HCT116 (cell line): ENCODE results near the gene SOCS1. TPM values are rescaled to one million over a fixed set of nuclear protein-coding genes. Genes with fewer than 3 reads are reported as not detected.

Experiments
- ATAC-seq: fragments of 200-7000 bp; cut with Tn5 transposase; 2 replicates; pipeline ENCODE4 v1.9.1; 2020; ENCODE audit warnings: mild to moderate bottlenecking, moderate library complexity
- BruUV-seq: library from RNA; stranded (reverse); fragments of 400-500 nt; replicated peaks from 2 replicates; lab custom pipeline; 2021; lab: Mats Ljungman, UMichigan
- CTCF ChIA-PET: fragments of 300-600 bp; sonication (Branson Sonifier 250); formaldehyde crosslinking; loops from one replicate; lab custom pipeline; 2021; ENCODE audit warnings: antibody characterized with exemption; lab: Charles Lee
- POLR2A ChIA-PET: fragments of 300-600, 350-600 bp; sonication (Branson Sonifier 250); formaldehyde crosslinking; loops from one replicate; lab custom pipeline; 2021; ENCODE audit warnings: antibody characterized with exemption; lab: Charles Lee
- RAD21 ChIA-PET, 2 experiments: fragments of 300-600 bp; sonication (Branson Sonifier 250); formaldehyde crosslinking; loops; one replicate each; lab custom pipeline; 2023; ENCODE audit warnings: low total read pairs in 2 of 2; ENCODE audit not compliant: uncharacterized antibody in 2 of 2, unreplicated experiment in 2 of 2, low non-redundant PET in 1 of 2; lab: Charles Lee
- DNase-seq: peaks from one replicate; pipeline ENCODE4 v3.0.0-alpha.2; 2010; ENCODE audit warnings: low read depth, low spot score
- H2AFZ ChIP-seq: fragments of 200-600 bp; shearing (Covaris generic), sonication (generic); 2 replicates; pipeline ENCODE4 v1.6.1; 2017; ENCODE audit warnings: low read depth, mixed run types, mixed read lengths, antibody characterized with exemption, low read length; ENCODE audit not compliant: poor library complexity, severe bottlenecking
- H3K27ac ChIP-seq: 2 replicates; pipeline ENCODE4 v1.5.1; 2012; ENCODE audit warnings: low read depth, low read length
- H3K27me3 ChIP-seq: fragments of 200-600 bp; sonication (generic); 2 replicates; pipeline ENCODE4 v1.6.1; 2016; ENCODE audit warnings: mixed run types, low read length, mixed read lengths; ENCODE audit not compliant: insufficient read depth
- H3K36me3 ChIP-seq, 2 experiments: fragments of 200-500 bp in 1 of 2; fragments of 200-600 bp in 1 of 2; sonication (Bioruptor generic) in 1 of 2; sonication (generic) in 1 of 2; 2 replicates each; pipeline versions ENCODE4 v1.5.1 to v1.6.1; 2014 to 2016; ENCODE audit warnings: low read length in 2 of 2, inconsistent platforms in 1 of 2, mixed read lengths in 1 of 2, mixed run types in 1 of 2; ENCODE audit not compliant: insufficient read depth in 2 of 2, control insufficient read depth in 1 of 2
- H3K4me1 ChIP-seq, 2 experiments: fragments of 200-600 bp in 1 of 2; sonication (generic) in 1 of 2; 2 replicates each; pipeline versions ENCODE4 v1.5.1 to v1.6.1; 2012 to 2017; ENCODE audit warnings: low read length in 2 of 2, inconsistent platforms in 1 of 2, mild to moderate bottlenecking in 1 of 2, mixed read lengths in 1 of 2, mixed run types in 1 of 2, moderate library complexity in 1 of 2; ENCODE audit not compliant: insufficient read depth in 2 of 2, control insufficient read depth in 1 of 2
- H3K4me2 ChIP-seq: fragments of 200-600 bp; sonication (generic); 2 replicates; pipeline ENCODE4 v1.6.1; 2017; ENCODE audit warnings: mixed run types, low read length, mixed read lengths
- H3K4me3 ChIP-seq, 2 experiments: fragments of 200-600 bp in 1 of 2; sonication (generic) in 1 of 2; replicated peaks in 1 of 2; 2 replicates each; pipeline ENCODE4 v1.5.1; 2011 to 2016; ENCODE audit warnings: low read length in 2 of 2, control low read depth in 1 of 2, low read depth in 1 of 2, mild to moderate bottlenecking in 1 of 2, mixed read lengths in 1 of 2, mixed run types in 1 of 2
- H3K79me2 ChIP-seq: fragments of 200-600 bp; sonication (generic); 2 replicates; pipeline ENCODE4 v1.6.1; 2017; ENCODE audit warnings: mild to moderate bottlenecking, mixed run types, low read length, moderate library complexity, mixed read lengths; ENCODE audit not compliant: insufficient read depth
- H3K9ac ChIP-seq: fragments of 200-600 bp; sonication (generic); 2 replicates; pipeline ENCODE4 v1.6.1; 2016; ENCODE audit warnings: low read length, mixed read lengths
- H3K9me2 ChIP-seq: fragments of 200-600 bp; sonication (generic), shearing (Covaris generic); 2 replicates; pipeline ENCODE4 v1.6.1; 2017; ENCODE audit warnings: mixed run types, mild to moderate bottlenecking, moderate library complexity; ENCODE audit not compliant: insufficient read depth
- H3K9me3 ChIP-seq, 2 experiments: fragments of 200-500 bp in 1 of 2; fragments of 200-600 bp in 1 of 2; sonication (Bioruptor generic) in 1 of 2; sonication (generic) in 1 of 2; 2 replicates each; pipeline ENCODE4 v1.6.1; 2014 to 2017; ENCODE audit warnings: low read length in 2 of 2, mixed read lengths in 2 of 2, inconsistent platforms in 1 of 2, low read depth in 1 of 2, mild to moderate bottlenecking in 1 of 2, mixed run types in 1 of 2, moderate library complexity in 1 of 2; ENCODE audit not compliant: control insufficient read depth in 1 of 2, insufficient read depth in 1 of 2
- H4K20me1 ChIP-seq: fragments of 200-600 bp; sonication (generic), shearing (Covaris generic); 2 replicates; pipeline ENCODE4 v1.6.1; 2017; ENCODE audit warnings: mixed run types, mild to moderate bottlenecking, moderate library complexity; ENCODE audit not compliant: insufficient read depth
- CTCF ChIP-seq, 3 experiments: fragments of 200-600 bp in 1 of 3; sonication (generic) in 1 of 3; IDR thresholded peaks in 2 of 3; conservative IDR thresholded peaks in 1 of 3; 2 replicates each; pipeline ENCODE4 v1.5.1; 2012 to 2017; ENCODE audit warnings: low read depth in 2 of 3, low read length in 2 of 3, antibody characterized with exemption in 1 of 3, borderline replicate concordance in 1 of 3, control low read depth in 1 of 3, mild to moderate bottlenecking in 1 of 3, mixed read lengths in 1 of 3, mixed run types in 1 of 3, moderate library complexity in 1 of 3; ENCODE audit not compliant: insufficient read depth in 1 of 3
- EGR1 ChIP-seq: IDR thresholded peaks from 2 replicates; pipeline ENCODE4 v1.6.1; 2012; ENCODE audit warnings: low read depth
- EZH2 ChIP-seq: fragments of 200-600 bp; sonication (generic); IDR thresholded peaks from 2 replicates; pipeline ENCODE4 v1.6.1; 2017; ENCODE audit warnings: antibody characterized with exemption, mixed run types
- EZH2phosphoT487 ChIP-seq: fragments of 200-600 bp; IDR thresholded peaks from 2 replicates; pipeline ENCODE4 v1.6.1; 2018; ENCODE audit warnings: antibody characterized with exemption, borderline replicate concordance
- FOSL1 ChIP-seq: IDR thresholded peaks from 2 replicates; pipeline ENCODE4 v1.6.1; 2012; ENCODE audit warnings: low read depth
- JUND ChIP-seq: IDR thresholded peaks from 2 replicates; pipeline ENCODE4 v1.6.1; 2012
- SP1 ChIP-seq: IDR thresholded peaks from 2 replicates; pipeline ENCODE4 v1.6.1; 2012; ENCODE audit warnings: low read depth
- SRF ChIP-seq: IDR thresholded peaks from 2 replicates; pipeline ENCODE4 v1.6.1; 2012; ENCODE audit warnings: low read depth
- TCF7L2 ChIP-seq: IDR thresholded peaks from 2 replicates; pipeline ENCODE4 v1.7.0; 2011; ENCODE audit warnings: borderline replicate concordance, inconsistent platforms; ENCODE audit not compliant: insufficient read depth, insufficient read length; ENCODE audit errors: extremely low read depth
- YY1 ChIP-seq: IDR thresholded peaks from 2 replicates; pipeline ENCODE4 v1.6.1; 2011; ENCODE audit warnings: low read length, low read depth, moderate library complexity, mild to moderate bottlenecking; ENCODE audit not compliant: insufficient replicate concordance; ENCODE audit errors: extremely low read depth
- ZBTB33 ChIP-seq: IDR thresholded peaks from 2 replicates; pipeline ENCODE4 v1.6.1; 2011; ENCODE audit warnings: mild to moderate bottlenecking, low read length, moderate library complexity; ENCODE audit not compliant: insufficient replicate concordance; ENCODE audit errors: extremely low read depth
- ZFX ChIP-seq: fragments of 450-650 bp; IDR thresholded peaks from 2 replicates; pipeline ENCODE4 v1.6.1; 2017
- ZNF274 ChIP-seq: fragments of 200-500 bp; sonication (Bioruptor generic); IDR thresholded peaks from 2 replicates; pipeline ENCODE4 v1.6.1; 2014; ENCODE audit warnings: mild to moderate bottlenecking, low read depth, low read length, inconsistent platforms
- intact Hi-C: fragments of 100-400 bp; cut with micrococcal nuclease; formaldehyde crosslinking; loops from 2 replicates; pipeline ENCODE4 v1.10.0; 2022
- total RNA-seq: library from RNA; stranded (reverse); gene quantifications from one replicate; pipeline ENCODE4 v1.2.1, GENCODE V29; 2021; ENCODE audit not compliant: unreplicated experiment
- TF ChIP-seq, protein P1 (sequence below): IDR thresholded peaks from 2 replicates; pipeline ENCODE4 v1.6.1; 2012

SOCS1 gene
- total RNA-seq, 1 experiment from 2014 or later: 4.9 TPM

- TF ChIP-seq JUND: no peak
- TF ChIP-seq, protein P1, sequence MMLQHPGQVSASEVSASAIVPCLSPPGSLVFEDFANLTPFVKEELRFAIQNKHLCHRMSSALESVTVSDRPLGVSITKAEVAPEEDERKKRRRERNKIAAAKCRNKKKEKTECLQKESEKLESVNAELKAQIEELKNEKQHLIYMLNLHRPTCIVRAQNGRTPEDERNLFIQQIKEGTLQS: no peak
These were observed 41.6 kb upstream of the SOCS1 start (continued) for GRCh38 chr16:11297492-11298142.

DNA sequence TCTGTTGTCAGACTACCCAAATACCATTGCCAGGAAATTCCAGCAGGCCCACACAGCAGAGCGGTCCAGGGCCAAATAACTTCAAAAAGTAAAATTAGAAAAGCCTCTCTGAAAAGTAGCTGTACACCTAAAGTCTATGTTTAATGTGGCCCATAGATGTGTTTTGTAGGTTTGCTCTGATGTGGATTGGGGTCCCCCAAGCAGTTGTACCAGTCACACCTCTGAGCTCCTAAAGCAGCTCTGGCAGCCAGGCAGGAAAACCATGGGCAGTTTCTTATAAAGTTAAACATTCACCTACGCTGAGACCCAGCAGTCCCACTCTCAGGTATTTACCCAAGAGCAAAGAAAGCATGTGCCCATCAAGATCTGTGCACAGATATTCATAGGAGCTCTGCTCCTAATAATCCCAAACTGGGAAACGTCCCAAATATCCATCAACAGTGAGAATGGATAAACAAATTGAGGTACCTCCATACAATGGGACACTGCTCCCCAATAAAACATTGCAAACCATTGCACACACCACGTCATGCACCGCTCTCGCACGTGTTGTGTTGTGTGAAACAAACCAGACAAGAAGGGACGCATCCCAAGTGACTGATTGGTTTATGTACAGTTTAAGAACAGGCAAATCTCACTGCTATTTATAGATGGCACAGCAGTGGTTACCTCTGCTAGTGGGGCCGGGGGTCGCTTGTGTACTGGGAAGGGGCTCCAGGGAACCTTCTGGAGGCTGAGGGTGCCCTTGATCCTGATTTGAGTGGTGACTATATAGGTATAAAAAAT is 40.9 kb upstream of the SOCS1 start:
- no peak for TF ChIP-seq ZNF274
- TF ChIP-seq JUND: no peak
- no peak for TF ChIP-seq EGR1
- TF ChIP-seq ZFX: no peak
- TF ChIP-seq, protein P1: no peak
- no peak for TF ChIP-seq TCF7L2
- TF ChIP-seq FOSL1: no peak
- TF ChIP-seq SRF: no peak
- no peak for TF ChIP-seq SP1
- TF ChIP-seq EZH2: no peak
- TF ChIP-seq CTCF (IDR thresholded peaks at IDR 0.05 in 2 of 3, conservative IDR thresholded peaks at IDR 0.05 in 1 of 3; ENCODE audit: borderline replicate concordance in 1 of 3, insufficient read depth in 1 of 3, low read depth in 2 of 3, low read length in 2 of 3): no peak
- no peak for TF ChIP-seq YY1
- no peak for TF ChIP-seq ZBTB33
- TF ChIP-seq EZH2phosphoT487: no peak
- H3K4me2 ChIP-seq: no peak overlapping the region
- no peaks in the 10 kb centered on the region for H3K27me3 ChIP-seq
- DNase-seq (no peak), ATAC-seq (no peak)
- H3K36me3 ChIP-seq: no peaks in the 10 kb centered on the region
- no peak overlapping the region for H3K27ac ChIP-seq
- no peaks in the 10 kb centered on the region for H3K9me3 ChIP-seq
- H4K20me1 ChIP-seq: no peaks in the 10 kb centered on the region
- ChIA-PET CTCF (interaction anchor here (0.9 to 1.0 kb wide), 2 partner anchors 41 to 326 kb away, joined by 3 to 4 read pairs; partner anchors contain the start of gene SOCS1), POLR2A (no interaction called here), RAD21 (no interaction called here)
- H3K4me1 ChIP-seq: no peaks in the 10 kb centered on the region
- no peaks in the 10 kb centered on the region for H3K79me2 ChIP-seq
- H3K9ac ChIP-seq: no peak overlapping the region
- intact Hi-C loops: no loop called here
- no peak overlapping the region for H2AFZ ChIP-seq
- H3K4me3 ChIP-seq: no peak overlapping the region
- BruUV-seq: no TSS peak
- H3K9me2 ChIP-seq: no peaks in the 10 kb centered on the region
